Thoracic aorta (tissue), 2 donors: ENCODE data around the gene HBM. TPM values are rescaled to one million over a fixed set of nuclear protein-coding genes. Genes with fewer than 3 reads are reported as not detected.

Source experiments
- total RNA-seq, 2 donors: library from RNA; depleted of rRNA; stranded (reverse); fragments of >200 nt; gene quantifications; one replicate each; pipeline versions ENCODE4 v1.1.0 to v1.2.3, GENCODE V29; 2016

HBM gene
- total RNA-seq, 2 donors from 2014 or later = not detected

Other genes starting within 250 kb of the HBM start
- gene POLR3K, start 112.4 kb upstream of the HBM start, total RNA-seq = 1 to 10 TPM in 1 of 2 donors, not detected in 1; 1.4 TPM
- 10 to 100 TPM in 1 of 2 donors, 1 to 10 TPM in 1; 6.1 to 16.4 TPM for gene SNRNP25, start 112.2 kb upstream of the HBM start, total RNA-seq
- 100 to 1,000 TPM; 109 to 138 TPM for gene RHBDF1, start 93.3 kb upstream of the HBM start, total RNA-seq
- gene MPG, start 87.8 kb upstream of the HBM start, total RNA-seq = 100 to 1,000 TPM in 1 of 2 donors, 10 to 100 TPM in 1; 93.1 to 202 TPM
- gene NPRL3, start 27.3 kb upstream of the HBM start, total RNA-seq = 10 to 100 TPM; 22.0 to 35.7 TPM
- not detected for gene HBZ, start 13.3 kb upstream of the HBM start, total RNA-seq
- gene HBA2, start 6.9 kb downstream of the HBM start, total RNA-seq = 100 to 1,000 TPM in 1 of 2 donors, 10 to 100 TPM in 1; 47.9 to 433 TPM
- 100 to 1,000 TPM in 1 of 2 donors, not detected in 1; 174 TPM for gene HBA1, start 10.7 kb downstream of the HBM start, total RNA-seq
- gene HBQ1, start 14.5 kb downstream of the HBM start, total RNA-seq = not detected
- 100 to 1,000 TPM; 101 to 171 TPM for gene LUC7L, start 63.5 kb downstream of the HBM start, total RNA-seq
- gene FAM234A, start 68.8 kb downstream of the HBM start, total RNA-seq = 100 to 1,000 TPM in 1 of 2 donors, 10 to 100 TPM in 1; 51.7 to 141 TPM
- gene RGS11, start 110.0 kb downstream of the HBM start, total RNA-seq = 10 to 100 TPM; 16.8 to 19.4 TPM
- not detected for gene ARHGDIG, start 114.6 kb downstream of the HBM start, total RNA-seq
- gene PDIA2, start 117.2 kb downstream of the HBM start, total RNA-seq = 1 to 10 TPM in 1 of 2 donors, under 1 TPM in 1; 0.81 to 3.2 TPM
- 10 to 100 TPM; 20.0 to 27.2 TPM for gene AXIN1, start 186.7 kb downstream of the HBM start, total RNA-seq
- gene MRPL28, start 204.6 kb downstream of the HBM start, total RNA-seq = 10 to 100 TPM; 33.2 to 59.2 TPM
- gene PGAP6, start 216.0 kb downstream of the HBM start, total RNA-seq = 10 to 100 TPM; 38.7 to 55.4 TPM
- gene NME4, start 231.2 kb downstream of the HBM start, total RNA-seq = 10 to 100 TPM; 68.7 to 91.2 TPM
- 10 to 100 TPM; 24.1 to 25.6 TPM for gene DECR2, start 235.9 kb downstream of the HBM start, total RNA-seq